ENCODE results near the gene KDM7A. TPM values are rescaled to one million over a fixed set of nuclear protein-coding genes. Genes with fewer than 3 reads are reported as not detected.

KDM7A gene
- total RNA-seq, 1 experiment from 2014 or later, result 6.6 TPM

- no peak for TF ChIP-seq CTCF (conservative IDR thresholded peaks at IDR 0.05)
- no peak overlapping the region for H2AK5ac ChIP-seq (ENCODE audit: insufficient read length, low read length)
- no peaks in the 10 kb centered on the region for H3K9me3 ChIP-seq (ENCODE audit: control insufficient read depth, low read depth, low read length)
- no peak overlapping the region for H3K27ac ChIP-seq (ENCODE audit: insufficient read length, low read depth, low read length)
- no peak overlapping the region for H3T11ph ChIP-seq (ENCODE audit: low read length)
- H4K20me1 ChIP-seq (ENCODE audit: control insufficient read depth, insufficient read depth, insufficient read length), result no peaks in the 10 kb centered on the region
- no peak overlapping the region for H2BK20ac ChIP-seq (ENCODE audit: low read depth, low read length, poor library complexity, severe bottlenecking)
- Mint-ChIP-seq H3K9me3 (no peaks in the 10 kb centered on the region; a peak in 1 of 5 replicates), H3K27ac (no peak overlapping the region), H3K4me1 (peaks cover 5 to 12% of the 10 kb centered on the region in 2 experiments; a peak in 3 of 4 replicates), H3K27me3 (ENCODE audit: low read depth) (peaks cover 34% of the 10 kb centered on the region), H3K4me3 (no peak overlapping the region), H3K36me3 (ENCODE audit: insufficient read depth in 1 of 3, low read depth in 3 of 3) (peaks cover 0 to 3% (median 0%) of the 10 kb centered on the region in 3 experiments; a peak in 3 of 7 replicates)
- H3K27me3 ChIP-seq (ENCODE audit: insufficient read depth, low read length), result peaks cover 5% of the 10 kb centered on the region; the same call in 1 of the 2 replicates
- H3K79me2 ChIP-seq (ENCODE audit: insufficient read depth, low read length), result no peaks in the 10 kb centered on the region; the same call in 1 of the 2 replicates
- H3K4me1 ChIP-seq (ENCODE audit: insufficient read depth, low read length), result no peaks in the 10 kb centered on the region
- H2AFZ ChIP-seq (ENCODE audit: low read length), result no peak overlapping the region
- H2BK5ac ChIP-seq (ENCODE audit: insufficient read length, low read length), result no peak overlapping the region
- H4K91ac ChIP-seq (ENCODE audit: insufficient read length, low read depth, low read length), result no peak overlapping the region
- no peaks in the 10 kb centered on the region for H3K79me1 ChIP-seq (ENCODE audit: insufficient read depth, low read depth, low read length, poor library complexity, severe bottlenecking)
- H4K8ac ChIP-seq (replicated peaks; ENCODE audit: insufficient read length, low read depth, low read length), result no peak overlapping the region
- H4K5ac ChIP-seq (ENCODE audit: insufficient read length, low read depth, low read length), result no peak overlapping the region
- H3K18ac ChIP-seq (ENCODE audit: insufficient read length, low read depth, low read length), result no peak overlapping the region
- H3K4me2 ChIP-seq (ENCODE audit: insufficient read depth, insufficient read length, low read length), result no peak overlapping the region
- H3K56ac ChIP-seq (ENCODE audit: insufficient read length, low read depth, low read length), result no peak overlapping the region
- no peak overlapping the region for H3K14ac ChIP-seq (ENCODE audit: insufficient read depth, low read length)
- WGBS (ENCODE audit: extremely low coverage, insufficient read length, low lambda C conversion rate), result no CpG with 5 or more reads among the region's 3 CpGs
- no peak overlapping the region for H3K4ac ChIP-seq (ENCODE audit: low read depth, low read length)
- H3K9ac ChIP-seq (ENCODE audit: extremely low read depth, insufficient read length, low read length), result no peak overlapping the region
- H2BK12ac ChIP-seq (ENCODE audit: insufficient read length, low read depth, low read length), result no peak overlapping the region
- H3K23me2 ChIP-seq (ENCODE audit: insufficient read length, low read depth, low read length, poor library complexity, severe bottlenecking), result peaks cover 5% of the 10 kb centered on the region
- no peak overlapping the region for H2BK15ac ChIP-seq (ENCODE audit: low read depth, low read length)
- no peak for DNase-seq
- no peak overlapping the region for H2BK120ac ChIP-seq (ENCODE audit: low read depth, low read length, poor library complexity, severe bottlenecking)
- H3K23ac ChIP-seq (ENCODE audit: insufficient read length, low read depth, low read length), result no peak overlapping the region
These were observed 116.5 kb downstream of the KDM7A start for GRCh38 chr7:140060243-140060630.

Data from H9 (cell line).